C4-2B (cell line): ENCODE measurements around the gene MEIS1.

Source experiments
- ZFX ChIP-seq: fragments of 450-650 bp; IDR thresholded peaks from 2 replicates; pipeline ENCODE4 v1.6.1; 2017
- TF ChIP-seq, protein P1 (sequence below): fragments of 450-650 bp; conservative IDR thresholded peaks from 2 replicates; pipeline ENCODE4 v1.5.1; 2017; ENCODE audit warnings: mild to moderate bottlenecking

DNA sequence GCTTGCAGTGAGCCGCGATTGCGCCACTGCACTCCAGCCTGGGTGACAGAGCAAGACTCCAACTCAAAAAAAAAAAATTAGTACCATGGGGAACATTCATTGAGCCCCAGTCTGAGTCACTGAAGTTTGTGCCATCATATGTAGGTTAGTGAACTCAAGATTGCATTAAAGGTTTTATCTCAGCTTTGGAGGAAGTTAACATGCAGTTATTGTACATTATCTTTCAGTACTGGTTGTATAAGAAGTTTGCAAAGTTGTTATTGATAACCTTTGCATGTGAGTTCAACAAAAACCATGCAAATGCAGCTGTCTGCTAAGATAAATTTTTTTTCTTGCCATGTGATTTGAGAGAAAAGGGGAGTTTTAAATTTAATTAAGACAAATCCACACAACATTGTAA, 95.7 kb downstream of the MEIS1 start:
- TF ChIP-seq, protein P1, sequence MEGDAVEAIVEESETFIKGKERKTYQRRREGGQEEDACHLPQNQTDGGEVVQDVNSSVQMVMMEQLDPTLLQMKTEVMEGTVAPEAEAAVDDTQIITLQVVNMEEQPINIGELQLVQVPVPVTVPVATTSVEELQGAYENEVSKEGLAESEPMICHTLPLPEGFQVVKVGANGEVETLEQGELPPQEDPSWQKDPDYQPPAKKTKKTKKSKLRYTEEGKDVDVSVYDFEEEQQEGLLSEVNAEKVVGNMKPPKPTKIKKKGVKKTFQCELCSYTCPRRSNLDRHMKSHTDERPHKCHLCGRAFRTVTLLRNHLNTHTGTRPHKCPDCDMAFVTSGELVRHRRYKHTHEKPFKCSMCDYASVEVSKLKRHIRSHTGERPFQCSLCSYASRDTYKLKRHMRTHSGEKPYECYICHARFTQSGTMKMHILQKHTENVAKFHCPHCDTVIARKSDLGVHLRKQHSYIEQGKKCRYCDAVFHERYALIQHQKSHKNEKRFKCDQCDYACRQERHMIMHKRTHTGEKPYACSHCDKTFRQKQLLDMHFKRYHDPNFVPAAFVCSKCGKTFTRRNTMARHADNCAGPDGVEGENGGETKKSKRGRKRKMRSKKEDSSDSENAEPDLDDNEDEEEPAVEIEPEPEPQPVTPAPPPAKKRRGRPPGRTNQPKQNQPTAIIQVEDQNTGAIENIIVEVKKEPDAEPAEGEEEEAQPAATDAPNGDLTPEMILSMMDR = no peak
- no peak for TF ChIP-seq ZFX
